ENCODE measurements around the gene SDR42E2. TPM values are rescaled to one million over a fixed set of nuclear protein-coding genes. Genes with fewer than 3 reads are reported as not detected.

The SDR42E2 gene
- total and polyA plus RNA-seq, 2 of the 4 experiments (the other 2 are of a cell fraction), result not detected

DNA sequence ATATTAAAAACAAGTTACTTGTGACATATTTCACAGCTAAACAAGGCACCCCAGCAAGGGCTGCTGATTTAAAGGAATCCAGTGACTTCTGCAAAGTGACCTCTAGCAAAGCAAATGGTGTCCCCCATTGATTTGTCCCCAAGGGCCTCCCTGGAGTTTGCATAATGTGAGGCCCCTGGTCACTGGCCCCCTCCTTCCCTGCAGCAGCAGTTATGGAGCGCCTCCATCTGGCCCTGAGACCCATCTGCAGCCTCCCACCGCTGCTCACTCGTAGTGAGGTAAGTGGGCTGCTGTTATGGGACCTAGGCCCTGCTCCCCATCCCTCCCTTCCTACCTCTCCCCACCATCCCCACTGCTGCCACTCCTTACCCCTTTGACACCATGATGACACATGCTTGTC is 24.2 kb downstream of the SDR42E2 start:
- Histone ChIP-seq H4K91ac (ENCODE audit: insufficient read depth, low read depth, low read length) (no peak overlapping the region), H2BK15ac (ENCODE audit: low read depth, low read length) (no peak overlapping the region), H3K36me3 (ENCODE audit: control insufficient read depth, insufficient read depth, low read length) (no peaks in the 10 kb centered on the region), H3K23ac (ENCODE audit: low read depth, low read length) (no peak overlapping the region), H2BK5ac (ENCODE audit: low read depth, low read length, poor library complexity, severe bottlenecking) (no peak overlapping the region), H3K4me2 (ENCODE audit: low read depth, low read length) (no peak overlapping the region), H3K18ac (ENCODE audit: low read depth, low read length) (no peak overlapping the region), H3K4ac (ENCODE audit: low read depth, low read length) (no peak overlapping the region), H3K9ac (ENCODE audit: low read depth, low read length) (no peak overlapping the region), H3K14ac (replicated peaks; ENCODE audit: low read depth, low read length) (no peak overlapping the region), H4K5ac (ENCODE audit: low read depth, low read length) (no peak overlapping the region), H4K20me1 (ENCODE audit: insufficient read depth, low read length) (no peaks in the 10 kb centered on the region), H3K79me1 (ENCODE audit: low read depth in 1 of 2, low read length in 2 of 2) (no peaks in the 10 kb centered on the region), H2BK20ac (ENCODE audit: low read depth, low read length) (no peak overlapping the region), H2AK5ac (ENCODE audit: low read depth, low read length) (no peak overlapping the region), H2AK9ac (replicated peaks; ENCODE audit: low read depth, low read length, poor library complexity) (no peak overlapping the region), H3K4me3 (ENCODE audit: insufficient read depth, low read depth, low read length) (no peak overlapping the region), H2AFZ (replicated peaks; ENCODE audit: low read length, poor library complexity) (no peak overlapping the region), H2BK120ac (ENCODE audit: low read depth, low read length) (no peak overlapping the region), H3K4me1 (ENCODE audit: control insufficient read depth, insufficient read depth, low read length) (peaks cover 4% of the 10 kb centered on the region; the same call in 1 of the 2 replicates), H3K9me1 (ENCODE audit: insufficient read depth, low read length) (no peaks in the 10 kb centered on the region), H3K9me3 (ENCODE audit: control insufficient read depth, insufficient read depth, low read length) (no peaks in the 10 kb centered on the region), H3K27ac (ENCODE audit: insufficient read depth, low read length) (no peak overlapping the region), H3K56ac (ENCODE audit: extremely low read depth, insufficient read depth, low read length) (no peak overlapping the region), H4K8ac (ENCODE audit: low read depth in 2 of 2, low read length in 2 of 2) (no peak overlapping the region), H3K27me3 (ENCODE audit: control insufficient read depth, insufficient read depth, low read length) (peaks cover 5% of the 10 kb centered on the region)
- BruUV-seq (replicated peaks), result no TSS peak
- in situ Hi-C loops (cut with MboI; ENCODE audit: low sequenced_read_pairs), result no loop called here
- DNase-seq (no peak), ATAC-seq (ENCODE audit: low read depth) (no peak)
- no CpG with 5 or more reads among the region's 3 CpGs for WGBS, 2 experiments (ENCODE audit: extremely low coverage in 2 of 2, insufficient read length in 1 of 2)
- dilution Hi-C loops (cut with HindIII; ENCODE audit: low sequenced_read_pairs, unreplicated experiment), result no loop called here
- POLR2A ChIA-PET (ENCODE audit: unreplicated experiment), result no interaction called here
- CTCF ChIA-PET, result interaction anchor here (3.9 kb wide), 1 partner anchor 108 kb away, joined by 23 read pairs; no protein-coding TSS in a partner anchor
- no peak for TF ChIP-seq FOS (IDR thresholded peaks at IDR 0.05; ENCODE audit: low read depth, low read length)
- no peak for TF ChIP-seq MAFK (IDR thresholded peaks at IDR 0.05; ENCODE audit: low read depth, low read length)
- no peak for TF ChIP-seq POLR2A (IDR thresholded peaks at IDR 0.05; ENCODE audit: low read depth, low read length)
- TF ChIP-seq MXI1 (IDR thresholded peaks at IDR 0.05; ENCODE audit: borderline replicate concordance, low read depth, low read length), result no peak
- peak; percentile 32 for TF ChIP-seq RAD21 (IDR thresholded peaks at IDR 0.05; ENCODE audit: low read length)
- TF ChIP-seq CHD1 (IDR thresholded peaks at IDR 0.05; ENCODE audit: low read depth, low read length), result no peak
- 0 out of 2 replicates have a peak, but pooled peaks have one; percentile 22 for TF ChIP-seq CTCF (conservative IDR thresholded peaks at IDR 0.05; ENCODE audit: low read depth, low read length)
- no peak for TF ChIP-seq BHLHE40 (IDR thresholded peaks at IDR 0.05; ENCODE audit: low read depth, low read length)
- TF ChIP-seq ELK1 (IDR thresholded peaks at IDR 0.05; ENCODE audit: borderline replicate concordance, low read depth, low read length), result no peak
- no peak for TF ChIP-seq RCOR1 (IDR thresholded peaks at IDR 0.05; ENCODE audit: insufficient replicate concordance, low read length)
- no peak for TF ChIP-seq SMC3 (IDR thresholded peaks at IDR 0.05; ENCODE audit: low read depth, low read length)
- TF ChIP-seq MAZ (IDR thresholded peaks at IDR 0.05; ENCODE audit: borderline replicate concordance, low read depth, low read length), result no peak
- TF ChIP-seq CEBPB (IDR thresholded peaks at IDR 0.05; ENCODE audit: low read depth, low read length), result no peak
- intact Hi-C loops (cut with micrococcal nuclease), result loop anchor here (5.0 kb wide), 1 partner anchor 529 kb away; no protein-coding TSS in a partner anchor

Measured in IMR-90 (cell line).